ENCODE results near the gene FANCC.

DNA sequence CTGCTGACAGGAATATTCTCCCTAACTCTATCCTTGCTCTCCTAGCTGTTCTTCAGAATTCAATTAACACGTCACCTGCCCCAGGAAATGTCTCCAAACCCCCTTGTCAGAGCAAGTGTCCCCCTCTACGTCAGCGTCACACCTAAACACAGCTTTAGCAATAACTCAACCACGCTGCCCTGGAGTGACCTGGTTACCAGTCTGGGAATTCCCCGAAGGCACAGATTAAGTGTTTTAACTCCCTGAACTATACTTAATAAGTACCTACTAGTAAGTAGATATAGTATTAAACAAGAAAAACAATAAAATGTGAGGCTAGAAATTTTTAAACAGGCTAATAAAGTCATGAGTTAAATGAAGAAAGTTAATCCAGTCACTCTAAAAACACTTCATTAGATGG lies 78.4 kb downstream of the FANCC start:
- TF ChIP-seq, protein P1, sequence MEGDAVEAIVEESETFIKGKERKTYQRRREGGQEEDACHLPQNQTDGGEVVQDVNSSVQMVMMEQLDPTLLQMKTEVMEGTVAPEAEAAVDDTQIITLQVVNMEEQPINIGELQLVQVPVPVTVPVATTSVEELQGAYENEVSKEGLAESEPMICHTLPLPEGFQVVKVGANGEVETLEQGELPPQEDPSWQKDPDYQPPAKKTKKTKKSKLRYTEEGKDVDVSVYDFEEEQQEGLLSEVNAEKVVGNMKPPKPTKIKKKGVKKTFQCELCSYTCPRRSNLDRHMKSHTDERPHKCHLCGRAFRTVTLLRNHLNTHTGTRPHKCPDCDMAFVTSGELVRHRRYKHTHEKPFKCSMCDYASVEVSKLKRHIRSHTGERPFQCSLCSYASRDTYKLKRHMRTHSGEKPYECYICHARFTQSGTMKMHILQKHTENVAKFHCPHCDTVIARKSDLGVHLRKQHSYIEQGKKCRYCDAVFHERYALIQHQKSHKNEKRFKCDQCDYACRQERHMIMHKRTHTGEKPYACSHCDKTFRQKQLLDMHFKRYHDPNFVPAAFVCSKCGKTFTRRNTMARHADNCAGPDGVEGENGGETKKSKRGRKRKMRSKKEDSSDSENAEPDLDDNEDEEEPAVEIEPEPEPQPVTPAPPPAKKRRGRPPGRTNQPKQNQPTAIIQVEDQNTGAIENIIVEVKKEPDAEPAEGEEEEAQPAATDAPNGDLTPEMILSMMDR (IDR thresholded peaks at IDR 0.05 in 8 of 11, conservative IDR thresholded peaks at IDR 0.05 in 3 of 11) = no peak
- TF ChIP-seq POLR2AphosphoS5 (IDR thresholded peaks at IDR 0.05) (no peak), POLR2A (IDR thresholded peaks at IDR 0.05) (no peak)

Measured in spleen (tissue), 7 donors.